Right lobe of liver (tissue), 4 donors: ENCODE measurements around the gene APBA2.
"Not testable (repeated sequence)": the region's sequence is repeated elsewhere in the genome, so short reads cannot be mapped to it uniquely, and the experiment has no call there.

Source experiments
- CTCF ChIP-seq, 4 donors: fragments of 200-600 bp in 3 of 4; fragments of 450-650 bp in 1 of 4; IDR thresholded peaks; one replicate each; pipeline versions ENCODE4 v1.5.1 to v1.8.0; 2016 to 2022; ENCODE audit warnings: antibody characterized with exemption in 4 of 4, mild to moderate bottlenecking in 2 of 4
- POLR2A ChIP-seq: fragments of 450-650 bp; IDR thresholded peaks from one replicate; pipeline ENCODE4 v1.6.1; 2017; ENCODE audit warnings: antibody characterized with exemption, mild to moderate bottlenecking
- donor health status: DM: no; HTN: no; CAD: no.
- donor health status: DM: no; HTN: no; CAD: no.
- donor health status: DM: no; HTN: yes; CAD: no.

GRCh38 chr15:28843520-28843919 lies 42.3 kb upstream of the APBA2 start:
- not testable (repeated sequence) for TF ChIP-seq CTCF (IDR thresholded peaks at IDR 0.05); POLR2A
